Lower leg skin (tissue), 3 donors: ENCODE data around the gene CDK5R1.

Experiments used
- POLR2A ChIP-seq, 2 donors: fragments of 450-650 bp; IDR thresholded peaks; one replicate each; pipeline ENCODE4 v1.6.1; 2016 to 2017; ENCODE audit warnings: antibody characterized with exemption in 2 of 2, mild to moderate bottlenecking in 1 of 2, moderate library complexity in 1 of 2
- TF ChIP-seq, protein P1 (sequence below), 3 donors: fragments of 450-650 bp; IDR thresholded peaks; one replicate each; pipeline ENCODE4 v1.5.1; 2016; ENCODE audit warnings: antibody characterized with exemption in 3 of 3, mild to moderate bottlenecking in 3 of 3, moderate library complexity in 2 of 3

DNA sequence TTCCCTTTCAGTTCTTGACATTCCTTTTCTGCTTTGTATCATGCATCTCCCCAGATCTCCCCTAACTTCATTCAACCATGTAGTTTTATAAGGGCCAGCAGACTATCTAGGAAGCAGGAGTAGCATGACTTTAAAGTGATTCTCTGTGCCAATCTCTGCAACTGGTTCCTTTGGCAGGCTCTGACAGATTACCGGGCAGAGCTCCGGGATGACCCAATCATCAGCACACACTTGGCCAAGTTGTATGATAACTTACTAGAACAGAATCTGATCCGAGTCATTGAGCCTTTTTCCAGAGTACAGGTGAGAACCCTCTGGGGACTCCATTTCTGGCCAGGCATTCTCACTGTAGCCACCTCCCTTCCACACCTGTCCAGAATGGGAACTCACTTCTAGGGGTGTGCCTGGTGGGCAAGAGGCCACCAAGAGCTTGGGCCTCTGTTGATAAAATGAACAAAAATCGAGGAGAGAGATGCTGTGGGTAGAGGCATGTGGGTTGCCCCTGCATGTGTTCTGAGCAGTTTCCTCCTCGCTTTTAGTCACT, 7.6 kb upstream of the CDK5R1 start:
- TF ChIP-seq, protein P1, sequence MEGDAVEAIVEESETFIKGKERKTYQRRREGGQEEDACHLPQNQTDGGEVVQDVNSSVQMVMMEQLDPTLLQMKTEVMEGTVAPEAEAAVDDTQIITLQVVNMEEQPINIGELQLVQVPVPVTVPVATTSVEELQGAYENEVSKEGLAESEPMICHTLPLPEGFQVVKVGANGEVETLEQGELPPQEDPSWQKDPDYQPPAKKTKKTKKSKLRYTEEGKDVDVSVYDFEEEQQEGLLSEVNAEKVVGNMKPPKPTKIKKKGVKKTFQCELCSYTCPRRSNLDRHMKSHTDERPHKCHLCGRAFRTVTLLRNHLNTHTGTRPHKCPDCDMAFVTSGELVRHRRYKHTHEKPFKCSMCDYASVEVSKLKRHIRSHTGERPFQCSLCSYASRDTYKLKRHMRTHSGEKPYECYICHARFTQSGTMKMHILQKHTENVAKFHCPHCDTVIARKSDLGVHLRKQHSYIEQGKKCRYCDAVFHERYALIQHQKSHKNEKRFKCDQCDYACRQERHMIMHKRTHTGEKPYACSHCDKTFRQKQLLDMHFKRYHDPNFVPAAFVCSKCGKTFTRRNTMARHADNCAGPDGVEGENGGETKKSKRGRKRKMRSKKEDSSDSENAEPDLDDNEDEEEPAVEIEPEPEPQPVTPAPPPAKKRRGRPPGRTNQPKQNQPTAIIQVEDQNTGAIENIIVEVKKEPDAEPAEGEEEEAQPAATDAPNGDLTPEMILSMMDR (IDR thresholded peaks at IDR 0.05): no peak
- no peak for TF ChIP-seq POLR2A (IDR thresholded peaks at IDR 0.05)
